K562 (cell line): Measurements from ENCODE around the gene MAPKAPK2. TPM values are rescaled to one million over a fixed set of nuclear protein-coding genes. Genes with fewer than 3 reads are reported as not detected.

Experiments
- ATF1 ChIP-seq, 2 experiments: fragments of 450-650 bp in 1 of 2; IDR thresholded peaks; 2 replicates each; pipeline ENCODE4 v1.6.1; 2016; ENCODE audit warnings: missing compliant biosample characterization in 1 of 2, missing genetic modification characterization in 1 of 2
- C11orf30 ChIP-seq: fragments of 450-650 bp; IDR thresholded peaks from 2 replicates; pipeline ENCODE4 v1.6.1; 2016; ENCODE audit warnings: low read depth, mild to moderate bottlenecking
- DEAF1 ChIP-seq: fragments of 450-650 bp; formaldehyde crosslinking; IDR thresholded peaks from 2 replicates; pipeline ENCODE4 v1.4.0; 2020; ENCODE audit warnings: mild to moderate bottlenecking, moderate library complexity
- DPF2 ChIP-seq: fragments of 450-650 bp; IDR thresholded peaks from 2 replicates; pipeline ENCODE4 v1.6.1; 2016
- ETV1 ChIP-seq: fragments of 450-650 bp; conservative IDR thresholded peaks from 2 replicates; pipeline ENCODE4 v1.6.1; 2016; ENCODE audit warnings: missing genetic modification characterization, control low read depth, low read depth, missing compliant biosample characterization
- FOXP1 ChIP-seq: sonication (generic); formaldehyde crosslinking; IDR thresholded peaks from 2 replicates; pipeline ENCODE4 v1.8.0; 2022; ENCODE audit warnings: mild to moderate bottlenecking, missing genetic modification reagents
- GABPA ChIP-seq: fragments of 200-800 bp; sonication (Bioruptor generic); conservative IDR thresholded peaks from 2 replicates; pipeline ENCODE4 v1.6.1; 2016; ENCODE audit warnings: low read depth, missing genetic modification characterization, missing compliant biosample characterization
- HNRNPK ChIP-seq: fragments of 200-400 bp; formaldehyde crosslinking; IDR thresholded peaks from one replicate; pipeline ENCODE4 v1.6.1; 2018; ENCODE audit warnings: mild to moderate bottlenecking, low read depth, low read length; ENCODE audit not compliant: poor library complexity, severe bottlenecking
- JUN ChIP-seq, 2 experiments: sonication (generic) in 1 of 2; formaldehyde crosslinking in 1 of 2; IDR thresholded peaks; 2 replicates each; pipeline versions ENCODE4 v1.6.1 to v1.8.0; 2012 to 2022; ENCODE audit warnings: borderline replicate concordance in 2 of 2, mild to moderate bottlenecking in 2 of 2, improper control_type of control experiment in 1 of 2, low read depth in 1 of 2, low read length in 1 of 2, missing genetic modification reagents in 1 of 2
- JUND ChIP-seq, 2 experiments: IDR thresholded peaks; 2 replicates in 1 of 2; 3 replicates in 1 of 2; pipeline ENCODE4 v1.6.1; 2011; ENCODE audit warnings: borderline replicate concordance in 2 of 2, low read depth in 2 of 2, low read length in 2 of 2, improper control_type of control experiment in 1 of 2, missing biosample characterization in 1 of 2, missing genetic modification characterization in 1 of 2, missing genetic modification reagents in 1 of 2
- MAFG ChIP-seq: fragments of 450-650 bp; conservative IDR thresholded peaks from 2 replicates; pipeline ENCODE4 v1.6.1; 2016; ENCODE audit warnings: missing genetic modification characterization, missing compliant biosample characterization
- MAZ ChIP-seq, 2 experiments: fragments of 450-650 bp in 1 of 2; sonication (generic) in 1 of 2; formaldehyde crosslinking; IDR thresholded peaks in 1 of 2; conservative IDR thresholded peaks in 1 of 2; 2 replicates each; pipeline versions ENCODE4 v1.4.0 to v1.5.0; 2020; ENCODE audit warnings: mild to moderate bottlenecking in 1 of 2, missing genetic modification reagents in 1 of 2
- NFE2 ChIP-seq: IDR thresholded peaks from 2 replicates; pipeline ENCODE4 v1.6.1; 2014; ENCODE audit warnings: antibody characterized with exemption, low read depth
- NFRKB ChIP-seq: fragments of 450-650 bp; IDR thresholded peaks from 2 replicates; pipeline ENCODE4 v1.6.1; 2016; ENCODE audit warnings: low read depth
- PKNOX1 ChIP-seq: fragments of 450-650 bp; IDR thresholded peaks from 2 replicates; pipeline ENCODE4 v1.6.1; 2016
- RCOR1 ChIP-seq, 2 experiments: IDR thresholded peaks; 2 replicates each; pipeline ENCODE4 v1.6.1; 2012; ENCODE audit warnings: low read depth in 2 of 2, low read length in 2 of 2, borderline replicate concordance in 1 of 2, improper control_type of control experiment in 1 of 2
- SMARCE1 ChIP-seq: fragments of 450-650 bp; IDR thresholded peaks from 2 replicates; pipeline ENCODE4 v1.7.1; 2016; ENCODE audit warnings: mild to moderate bottlenecking
- ZNF316 ChIP-seq: fragments of 450-650 bp; IDR thresholded peaks from 2 replicates; pipeline ENCODE4 v1.6.1; 2016
- polyA plus RNA-seq, 8 experiments: library from polyadenylated mRNA; depleted of rRNA in 4 of 8; stranded (reverse) in 5 of 8; unstranded in 3 of 8; fragments of >200 nt; fragmentation: Nextera tagmentation in 2 of 8; fragmentation: Illumina TruSeq in 1 of 8; extraction: Ambion mirVana in 2 of 8; extraction: Trizol in 1 of 8; gene quantifications; 2 replicates each; pipeline versions ENCODE4 v1.2.1 to v1.2.3, GENCODE V29; 2011 to 2014; ENCODE audit warnings: inconsistent platforms in 1 of 8, missing spikeins in 1 of 8
- total RNA-seq, 7 experiments: library from RNA; depleted of rRNA in 6 of 7; stranded (reverse); fragments of >200 nt in 6 of 7; fragmentation: Illumina TruSeq in 2 of 7; extraction: Trizol in 2 of 7; gene quantifications; 2 replicates each; pipeline versions ENCODE4 v1.2.1 to v1.2.3, GENCODE V29; 2011 to 2021; ENCODE audit warnings: low replicate concordance in 1 of 7
- TF ChIP-seq, protein P1 (sequence below), 2 experiments: fragments of 200-800 bp in 1 of 2; sonication (Bioruptor generic) in 1 of 2; sonication (generic) in 1 of 2; formaldehyde crosslinking in 1 of 2; IDR thresholded peaks in 1 of 2; conservative IDR thresholded peaks in 1 of 2; 2 replicates each; pipeline versions ENCODE4 v1.5.0 to v1.6.1; 2016 to 2020; ENCODE audit warnings: missing compliant biosample characterization in 1 of 2, missing genetic modification characterization in 1 of 2, missing genetic modification reagents in 1 of 2
- TF ChIP-seq, protein P2 (sequence below): fragments of 200-800 bp; sonication (Bioruptor generic); IDR thresholded peaks from 2 replicates; pipeline ENCODE4 v1.6.1; 2017; ENCODE audit warnings: missing genetic modification characterization, missing compliant biosample characterization

Gene MAPKAPK2
- total and polyA plus RNA-seq, 9 of the 15 experiments (the other 6 are each of a cell fraction or from before 2014, with no cell fraction given), result 0.63 to 94.2 (median 52.1) TPM

GRCh38 chr1:206713910-206714312, 29.2 kb downstream of the MAPKAPK2 start (continued):
- TF ChIP-seq JUND (IDR thresholded peaks at IDR 0.05; ENCODE audit: borderline replicate concordance, low read depth, low read length) (peak; percentile 83), JUND (tag; IDR thresholded peaks at IDR 0.05; ENCODE audit: borderline replicate concordance, low read depth, low read length) (peak; percentile 91; the same call in 2 of the 3 replicates), JUN (IDR thresholded peaks at IDR 0.05; ENCODE audit: borderline replicate concordance, low read depth, low read length) (peak; percentile 72; the same call in 1 of the 2 replicates), JUN (CRISPR knock-in tag; IDR thresholded peaks at IDR 0.05; ENCODE audit: borderline replicate concordance) (no peak), RCOR1 (IDR thresholded peaks at IDR 0.05; ENCODE audit: borderline replicate concordance in 1 of 2, low read depth in 2 of 2, low read length in 2 of 2) (peak in 1 of 2 experiments; percentile 78; a peak in 2 of 4 replicates), ZNF316 (peak; percentile 31; the same call in 1 of the 2 replicates), NFRKB (no peak), SMARCE1 (peak; percentile 62; the same call in 1 of the 2 replicates), FOXP1 (no peak), ETV1 (tag) (peak; percentile 52; the same call in 1 of the 2 replicates), C11orf30 (peak; percentile 58; the same call in 1 of the 2 replicates), HNRNPK (no peak), DEAF1 (CRISPR knock-in tag) (0 out of 2 replicates have a peak, but pooled peaks have one; percentile 7), MAZ (CRISPR knock-in tag; conservative IDR thresholded peaks at IDR 0.05 in 1 of 2, IDR thresholded peaks at IDR 0.05 in 1 of 2) (0 out of 4 replicates have a peak, but pooled peaks of 1 of the 2 experiments have one; percentile 5), DPF2 (peak; percentile 81), GABPA (peak; percentile 24; the same call in 1 of the 2 replicates), PKNOX1 (0 out of 2 replicates have a peak, but pooled peaks have one; percentile 37), MAFG (tag) (peak; percentile 61), ATF1 (CRISPR knock-in tag; IDR thresholded peaks at IDR 0.05) (no peak), ATF1 (tag; IDR thresholded peaks at IDR 0.05) (peak; percentile 63), NFE2 (peak; percentile 67)
- TF ChIP-seq, protein P1, sequence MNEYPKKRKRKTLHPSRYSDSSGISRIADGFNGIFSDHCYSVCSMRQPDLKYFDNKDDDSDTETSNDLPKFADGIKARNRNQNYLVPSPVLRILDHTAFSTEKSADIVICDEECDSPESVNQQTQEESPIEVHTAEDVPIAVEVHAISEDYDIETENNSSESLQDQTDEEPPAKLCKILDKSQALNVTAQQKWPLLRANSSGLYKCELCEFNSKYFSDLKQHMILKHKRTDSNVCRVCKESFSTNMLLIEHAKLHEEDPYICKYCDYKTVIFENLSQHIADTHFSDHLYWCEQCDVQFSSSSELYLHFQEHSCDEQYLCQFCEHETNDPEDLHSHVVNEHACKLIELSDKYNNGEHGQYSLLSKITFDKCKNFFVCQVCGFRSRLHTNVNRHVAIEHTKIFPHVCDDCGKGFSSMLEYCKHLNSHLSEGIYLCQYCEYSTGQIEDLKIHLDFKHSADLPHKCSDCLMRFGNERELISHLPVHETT (CRISPR knock-in tag; conservative IDR thresholded peaks at IDR 0.05 in 1 of 2, IDR thresholded peaks at IDR 0.05 in 1 of 2), result peak in 1 of 2 experiments; percentile 68; a peak in 2 of 4 replicates
- TF ChIP-seq, protein P2, sequence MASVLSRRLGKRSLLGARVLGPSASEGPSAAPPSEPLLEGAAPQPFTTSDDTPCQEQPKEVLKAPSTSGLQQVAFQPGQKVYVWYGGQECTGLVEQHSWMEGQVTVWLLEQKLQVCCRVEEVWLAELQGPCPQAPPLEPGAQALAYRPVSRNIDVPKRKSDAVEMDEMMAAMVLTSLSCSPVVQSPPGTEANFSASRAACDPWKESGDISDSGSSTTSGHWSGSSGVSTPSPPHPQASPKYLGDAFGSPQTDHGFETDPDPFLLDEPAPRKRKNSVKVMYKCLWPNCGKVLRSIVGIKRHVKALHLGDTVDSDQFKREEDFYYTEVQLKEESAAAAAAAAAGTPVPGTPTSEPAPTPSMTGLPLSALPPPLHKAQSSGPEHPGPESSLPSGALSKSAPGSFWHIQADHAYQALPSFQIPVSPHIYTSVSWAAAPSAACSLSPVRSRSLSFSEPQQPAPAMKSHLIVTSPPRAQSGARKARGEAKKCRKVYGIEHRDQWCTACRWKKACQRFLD, result 0 out of 2 replicates have a peak, but pooled peaks have one; percentile 23
